Fibroblast of skin of right quadriceps (primary cell): ENCODE measurements around the gene EID2.

Experiments used
- DNase-seq: peaks from one replicate; pipeline ENCODE4 v3.0.0-alpha.2; 2013

EID2 gene

DNA sequence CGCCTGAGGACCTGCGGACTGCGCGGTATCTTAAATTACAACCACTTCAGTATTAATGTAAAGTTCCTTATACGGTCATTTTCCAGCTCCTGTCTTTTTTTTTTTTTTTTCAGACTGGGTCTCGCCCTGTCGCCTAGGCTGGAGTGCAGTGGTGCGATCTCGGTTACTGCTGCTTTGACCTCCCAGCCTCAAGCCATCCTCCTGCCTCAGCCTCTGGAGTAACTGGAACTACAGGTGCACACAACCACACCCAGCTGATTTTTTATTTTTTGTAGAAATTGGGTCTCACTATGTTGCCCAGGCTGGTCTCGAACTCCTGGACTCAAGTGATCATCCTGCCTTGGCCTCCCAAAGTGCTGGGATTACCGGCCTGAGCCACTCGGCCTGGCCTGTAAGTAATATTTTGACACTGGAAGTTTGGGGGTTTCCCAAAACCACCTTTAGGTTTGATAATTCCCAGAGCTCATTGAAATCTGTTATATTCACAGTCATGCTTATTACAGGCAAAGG lies 6.9 kb downstream of the EID2 start:
- no peak for DNase-seq

DNA sequence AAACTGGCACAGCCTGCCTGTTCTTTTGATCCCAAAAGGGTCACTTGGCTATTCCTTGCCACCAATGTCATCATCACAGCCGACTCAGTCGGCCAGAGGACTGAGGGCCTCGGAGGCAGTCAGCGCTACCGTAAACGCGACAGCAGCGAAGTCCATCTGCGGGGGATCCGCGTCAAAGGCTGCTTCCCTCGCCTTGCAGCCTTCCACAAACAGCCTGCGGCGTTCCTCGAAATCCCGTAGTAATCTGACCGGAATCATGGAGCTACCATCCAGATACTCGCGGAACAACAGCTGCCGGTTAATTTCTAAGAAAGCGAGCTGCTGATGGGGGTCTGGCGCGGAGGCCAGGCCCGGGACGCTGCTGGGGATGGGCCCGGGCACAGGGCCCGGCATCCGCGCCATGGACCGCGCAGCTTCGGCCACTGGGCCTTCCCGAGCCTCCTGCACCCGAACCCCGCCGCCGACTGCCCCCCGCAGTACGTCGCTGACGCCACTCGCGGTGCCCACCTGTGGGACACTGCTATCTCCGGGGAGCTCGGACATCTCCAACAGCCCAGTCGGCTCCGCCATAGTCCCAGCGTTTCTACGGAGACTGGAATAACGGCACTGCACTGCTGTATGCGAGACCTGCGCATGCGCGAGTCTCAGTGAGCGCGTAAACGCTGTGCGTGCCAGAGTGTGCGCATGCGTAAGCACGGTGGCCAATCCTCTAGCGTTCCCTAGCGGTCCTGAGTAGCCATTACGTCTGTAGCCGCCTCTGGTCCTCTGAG lies 7.5 kb downstream of the EID2 start, which contains the start of gene EID2B:
Gene EID2B (minus strand): TSS at position 620 of the 770 bp plus-strand sequence. CDS start 50 bp downstream, at position 570.
- peak; percentile 93 for DNase-seq

DNA sequence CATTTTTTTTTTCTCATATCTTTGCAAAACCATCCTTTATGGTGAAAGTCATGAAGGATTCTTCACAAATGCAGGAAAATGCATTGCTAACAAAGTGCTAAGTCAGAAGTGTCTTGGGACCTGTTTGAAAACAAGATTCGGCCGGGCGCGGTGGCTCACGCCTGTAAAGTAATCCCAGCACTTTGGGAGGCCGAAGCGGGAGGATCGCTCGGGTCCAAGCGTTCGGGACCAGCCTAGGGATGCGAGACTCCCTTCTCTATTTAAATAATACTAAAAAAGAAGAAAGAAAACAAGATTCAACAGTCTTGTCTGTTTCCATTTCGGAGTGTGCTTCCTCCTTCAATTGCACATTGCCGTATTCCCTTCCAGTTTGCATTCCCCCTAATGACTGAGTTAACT lies 8.1 kb downstream of the EID2 start:
- no peak for DNase-seq

DNA sequence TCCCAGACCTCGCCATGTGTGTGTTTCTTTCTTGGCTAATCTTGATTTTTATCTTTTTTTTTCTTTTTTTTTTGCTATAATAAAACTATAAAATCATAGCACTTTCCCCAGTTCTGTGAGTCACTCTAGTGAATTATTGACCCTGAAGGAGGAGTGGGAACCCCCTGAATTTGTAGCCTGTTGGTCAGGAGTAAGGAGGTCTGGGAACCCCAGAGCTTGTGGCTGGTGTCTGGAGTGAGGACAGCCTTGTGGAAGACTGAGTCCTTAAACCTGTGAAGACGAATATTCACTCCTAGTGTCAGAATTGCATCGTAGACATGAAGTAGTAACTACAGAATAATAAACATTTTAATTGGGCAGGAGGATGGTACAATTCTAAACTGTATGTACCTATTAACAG lies 14.8 kb downstream of the EID2 start:
- DNase-seq, result no peak

DNA sequence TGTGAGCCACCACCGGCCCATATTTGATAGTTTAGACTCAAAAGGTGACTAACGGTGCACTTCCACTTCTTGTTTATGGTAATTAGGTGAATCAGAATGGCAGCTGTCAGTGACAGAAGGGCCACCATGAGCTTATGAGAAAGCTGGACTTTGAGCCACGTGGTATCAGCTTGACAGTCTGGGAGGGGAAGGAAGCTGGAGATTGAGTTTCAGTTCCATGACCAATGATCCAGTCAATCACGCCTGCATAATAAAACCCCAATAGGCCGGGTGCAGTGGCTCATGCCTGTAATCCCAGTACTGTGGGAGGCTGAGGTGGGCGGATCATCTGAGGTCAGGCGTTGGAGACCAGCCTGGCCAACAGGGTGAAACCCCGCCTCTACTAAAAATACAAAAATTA lies 15.5 kb downstream of the EID2 start:
- DNase-seq, result no peak

DNA sequence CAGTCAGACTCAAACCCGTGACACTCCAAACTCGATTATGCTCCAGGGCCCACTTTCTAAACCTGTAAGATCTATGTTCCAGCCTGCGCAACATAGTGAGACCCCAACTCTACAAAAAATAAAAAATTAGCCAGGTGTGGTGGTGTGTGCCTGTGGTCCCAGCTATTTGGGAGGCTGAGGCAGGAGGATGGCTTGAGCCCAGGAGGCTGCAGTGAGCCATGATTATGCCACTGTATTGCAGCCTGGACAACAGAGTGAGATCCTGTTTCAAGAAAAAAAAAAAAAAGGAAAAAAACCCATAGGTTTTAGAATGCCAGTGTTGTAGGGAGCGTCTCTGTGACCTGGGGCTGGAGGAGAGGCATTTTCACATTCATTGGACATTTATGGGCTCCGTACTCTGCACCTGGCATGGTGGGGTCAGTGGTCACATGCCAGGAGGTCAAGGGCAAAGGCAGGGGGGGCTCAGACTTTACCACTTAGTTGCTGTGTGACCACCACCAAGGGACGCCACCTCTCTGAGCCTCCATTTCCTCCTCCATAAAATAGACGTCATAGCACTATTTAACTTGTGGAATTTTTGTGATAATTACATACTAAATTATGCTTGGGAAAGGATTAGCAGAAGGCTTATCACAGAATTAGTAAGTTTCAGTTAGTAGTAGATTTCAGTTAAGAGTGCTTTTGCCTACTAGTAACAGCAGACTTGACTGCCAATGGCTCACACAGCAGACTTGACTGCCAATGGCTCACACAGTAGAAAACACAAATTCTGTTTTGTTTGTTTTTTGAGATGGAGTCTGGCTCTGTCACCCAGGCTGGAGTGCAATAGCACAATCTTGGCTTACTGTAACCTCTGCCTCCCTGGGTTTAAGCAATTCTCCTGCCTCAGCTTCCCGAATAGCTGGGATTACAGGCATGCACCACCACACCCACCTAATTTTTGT lies 19.1 kb downstream of the EID2 start:
- DNase-seq, result no peak

DNA sequence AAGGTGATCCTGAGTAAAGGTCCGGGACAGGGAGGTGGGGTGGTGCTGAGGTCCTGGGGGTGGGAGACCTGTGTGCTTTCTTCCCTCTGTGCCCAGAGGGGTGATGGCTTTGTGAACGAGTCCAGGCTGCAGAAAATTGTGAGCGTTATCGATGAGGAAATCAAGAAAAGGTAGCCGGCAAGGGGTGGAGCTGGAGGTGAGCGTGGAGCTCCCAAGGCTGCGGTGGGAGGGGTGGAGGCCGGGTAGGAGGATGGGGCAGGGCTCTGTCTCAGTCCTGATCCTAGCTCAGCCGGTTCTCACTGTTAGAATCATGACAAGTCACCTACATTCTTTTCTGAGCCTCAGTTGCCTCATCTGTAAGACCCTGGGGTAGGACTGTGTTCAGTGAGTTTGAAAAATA lies 21.0 kb downstream of the EID2 start:
- no peak for DNase-seq

DNA sequence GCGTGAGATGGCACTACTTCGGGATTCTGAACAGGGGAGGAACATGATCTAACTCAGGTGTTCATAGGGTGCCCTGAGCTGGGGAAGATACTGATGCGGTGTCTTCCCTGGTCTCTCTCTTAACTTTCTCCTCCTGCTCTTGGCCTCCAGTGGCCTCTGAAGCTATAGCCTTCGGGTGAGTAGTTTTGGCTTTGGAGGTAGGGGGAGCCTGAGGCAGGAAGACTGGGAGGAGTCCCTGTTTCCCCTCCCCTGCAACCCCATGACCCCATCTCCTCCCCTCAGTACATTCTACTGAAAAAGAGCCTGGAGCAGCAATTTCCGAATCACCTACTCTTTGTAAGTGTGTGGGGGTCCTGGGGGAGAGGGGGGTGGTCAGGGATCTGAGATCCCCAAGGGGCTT lies 21.5 kb downstream of the EID2 start:
- no peak for DNase-seq

DNA sequence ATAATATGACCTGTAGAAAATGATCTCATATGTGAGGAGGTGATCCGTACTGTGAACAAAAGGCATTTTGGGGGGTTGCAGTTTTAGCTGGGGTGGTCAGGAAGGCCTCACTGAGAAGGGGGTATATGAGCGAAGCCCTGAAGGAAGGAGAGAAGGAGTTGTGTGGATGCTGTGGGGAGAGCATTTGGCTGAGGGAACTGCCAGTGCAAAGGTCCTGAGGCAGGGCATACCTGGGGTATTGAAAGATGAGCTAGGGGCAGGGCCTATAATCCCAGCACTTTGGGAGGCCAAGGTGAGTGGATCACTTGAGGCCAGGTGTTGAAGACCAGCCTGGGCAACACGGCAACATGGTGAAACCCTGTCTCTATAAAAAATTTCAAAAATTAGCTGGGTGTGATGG lies 22.5 kb downstream of the EID2 start:
- DNase-seq, result no peak

DNA sequence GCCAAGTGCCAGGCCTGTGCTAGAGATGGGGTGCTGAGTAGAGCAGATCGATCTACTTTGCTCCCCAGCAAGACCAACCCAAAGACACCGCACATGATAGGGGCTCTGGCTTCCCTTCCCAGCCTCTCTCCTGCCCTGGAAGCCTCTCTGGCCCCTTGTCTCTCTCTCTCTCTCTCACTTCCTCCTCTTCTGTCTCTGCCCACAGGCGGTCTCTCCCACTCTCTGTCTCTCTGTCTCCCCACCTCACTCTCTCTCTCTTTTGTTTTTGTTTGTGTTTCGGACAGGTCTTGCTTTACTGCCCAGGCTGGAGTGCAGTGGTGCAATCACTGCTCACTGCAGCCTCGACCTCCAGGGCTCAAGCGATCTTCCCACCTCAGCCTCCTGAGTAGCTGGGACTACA lies 23.7 kb downstream of the EID2 start:
- no peak for DNase-seq

DNA sequence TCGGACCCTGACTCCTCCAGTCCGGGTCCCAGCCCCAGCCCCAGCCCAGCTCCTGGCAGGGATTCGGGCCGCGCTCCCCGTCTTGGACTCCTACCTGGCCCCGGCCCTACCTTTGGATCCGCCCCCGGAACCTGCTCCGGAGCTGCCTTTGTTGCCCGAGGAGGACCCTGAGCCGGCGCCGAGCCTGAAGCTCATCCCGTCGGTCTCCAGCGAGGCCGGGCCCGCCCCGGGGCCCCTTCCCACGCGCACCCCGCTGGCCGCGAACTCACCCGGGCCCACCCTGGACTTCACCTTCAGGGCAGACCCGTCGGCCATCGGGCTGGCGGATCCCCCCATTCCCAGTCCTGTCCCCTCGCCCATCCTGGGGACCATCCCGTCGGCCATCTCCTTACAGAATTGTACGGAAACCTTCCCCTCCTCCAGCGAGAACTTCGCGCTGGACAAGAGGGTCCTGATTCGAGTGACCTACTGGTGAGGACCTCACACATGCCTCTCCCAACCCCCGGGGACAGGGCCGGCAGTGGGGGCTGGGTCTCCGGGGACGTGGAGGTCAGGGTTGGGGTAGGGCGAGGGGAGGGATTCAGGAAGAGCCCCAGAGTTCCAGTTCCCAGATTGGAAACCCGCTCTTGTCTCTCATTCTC lies 24.3 kb downstream of the EID2 start:
- DNase-seq, result no peak

DNA sequence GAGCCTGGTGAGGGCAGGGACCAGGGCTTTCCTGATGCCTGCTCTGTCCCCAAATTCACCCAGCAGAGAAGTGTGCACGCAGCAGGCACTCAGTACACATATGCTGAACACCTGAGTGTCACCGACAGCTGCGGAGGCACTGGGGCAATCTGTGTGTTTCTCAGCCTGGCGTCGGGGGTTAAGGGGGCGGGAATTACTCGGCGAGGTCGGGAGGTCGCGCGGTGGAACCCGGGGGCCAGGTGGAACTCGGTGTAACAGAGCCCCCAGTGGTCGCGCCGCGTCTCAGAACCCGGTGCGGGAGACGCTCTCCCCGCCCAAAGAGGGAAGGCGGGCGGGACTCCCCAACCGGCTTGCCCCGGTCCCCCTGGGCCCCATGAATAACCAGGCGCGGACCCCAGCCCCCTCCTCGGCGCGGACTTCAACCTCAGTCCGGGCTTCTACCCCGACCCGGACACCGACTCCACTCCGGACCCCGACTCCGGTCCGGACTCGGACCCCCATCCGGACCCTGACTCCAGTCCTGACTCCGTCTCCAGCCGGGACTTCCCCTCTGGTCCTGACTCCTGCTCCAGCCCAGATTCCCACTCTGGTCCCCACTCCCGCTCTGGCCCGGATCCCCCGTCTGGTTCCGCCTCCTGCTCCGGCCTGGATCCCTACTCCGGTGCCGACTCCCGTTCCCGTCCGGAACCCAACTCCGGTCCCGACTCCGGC lies 25.0 kb downstream of the EID2 start, which contains the start of gene SELENOV:
Gene SELENOV (plus strand): TSS at position 300 of the 711 bp plus-strand sequence. CDS start 74 bp downstream, at position 374.
- DNase-seq, result no peak

DNA sequence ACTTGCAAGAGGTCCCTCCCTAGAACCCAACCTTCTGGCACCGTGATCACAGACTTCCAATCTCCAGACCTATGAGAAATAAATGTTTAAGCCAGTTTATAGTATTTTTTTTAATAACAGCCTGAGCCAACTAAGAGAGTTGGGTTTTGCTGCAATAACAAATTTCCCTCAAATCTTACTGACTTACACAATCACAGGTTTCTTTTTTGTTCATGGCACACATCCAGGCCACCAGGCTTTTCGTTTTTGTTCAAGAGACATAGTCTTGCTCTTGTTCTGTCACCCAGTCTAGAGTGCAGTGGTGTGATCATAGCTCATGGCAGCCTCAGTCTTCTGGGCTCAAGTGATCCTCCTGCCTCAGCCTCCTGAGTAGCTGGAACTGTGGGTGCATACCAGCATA lies 27.0 kb downstream of the EID2 start:
- no peak for DNase-seq

DNA sequence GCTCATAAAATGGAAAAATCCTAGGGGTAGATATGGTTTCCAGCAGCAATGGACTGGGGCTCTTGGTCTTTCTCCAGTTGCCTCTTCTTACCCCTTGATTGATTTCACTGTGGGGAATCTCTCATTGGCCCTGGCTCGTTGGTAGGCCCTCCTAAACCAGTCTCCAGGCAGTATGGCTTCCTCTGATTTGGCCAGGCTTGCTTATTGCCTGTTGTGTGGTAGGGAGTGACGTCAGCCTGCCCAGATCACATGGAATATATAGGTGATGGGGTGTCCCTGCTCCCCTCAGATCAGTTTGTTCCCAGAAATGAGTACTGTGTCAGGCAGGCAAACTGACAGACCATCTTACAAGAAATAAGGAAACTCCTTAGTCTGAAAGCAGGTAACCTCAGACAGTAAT lies 30.7 kb downstream of the EID2 start:
- no peak for DNase-seq

DNA sequence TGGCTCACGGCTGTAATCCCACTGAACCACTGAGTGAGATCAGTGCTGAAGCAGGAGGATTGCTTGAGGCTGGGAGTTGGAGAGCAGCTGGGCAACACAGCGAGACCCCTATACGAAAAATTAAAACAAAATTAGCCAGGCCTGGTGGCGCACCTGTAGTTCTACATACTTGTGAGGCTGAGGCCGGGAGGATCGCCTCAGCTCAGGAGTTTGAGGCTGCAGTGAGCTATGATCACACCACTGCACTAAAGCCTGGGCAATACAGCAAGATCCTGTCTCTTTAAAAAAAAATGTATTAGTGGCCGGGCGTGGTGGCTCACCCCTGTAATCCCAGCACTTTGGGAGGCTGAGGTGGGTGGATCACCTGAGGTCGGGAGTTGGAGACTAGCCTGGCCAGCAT lies 31.3 kb downstream of the EID2 start:
- DNase-seq, result no peak

DNA sequence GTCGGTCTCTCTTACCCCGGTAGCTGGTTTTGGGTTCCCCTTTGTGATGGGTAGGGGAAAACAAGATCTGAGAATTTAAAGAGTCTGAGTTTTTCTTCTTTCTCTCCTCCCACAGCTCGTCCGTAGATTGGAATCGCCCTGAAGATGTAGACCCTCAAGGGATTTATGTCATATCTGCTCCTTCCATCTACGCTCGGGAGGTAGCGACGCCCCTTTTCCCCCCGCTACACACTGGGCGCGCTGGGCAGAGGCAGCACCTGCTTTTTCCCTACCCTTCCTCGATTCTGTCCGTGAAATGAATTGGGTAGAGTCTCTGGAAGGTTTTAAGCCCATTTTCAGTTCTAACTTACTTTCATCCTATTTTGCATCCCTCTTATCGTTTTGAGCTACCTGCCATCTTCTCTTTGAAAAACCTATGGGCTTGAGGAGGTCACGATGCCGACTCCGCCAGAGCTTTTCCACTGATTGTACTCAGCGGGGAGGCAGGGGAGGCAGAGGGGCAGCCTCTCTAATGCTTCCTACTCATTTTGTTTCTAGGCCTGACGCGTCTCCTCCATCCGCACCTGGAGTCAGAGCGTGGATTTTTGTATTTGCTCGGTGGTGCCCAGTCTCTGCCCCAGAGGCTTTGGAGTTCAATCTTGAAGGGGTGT lies 32.1 kb downstream of the EID2 start:
- DNase-seq, result no peak

DNA sequence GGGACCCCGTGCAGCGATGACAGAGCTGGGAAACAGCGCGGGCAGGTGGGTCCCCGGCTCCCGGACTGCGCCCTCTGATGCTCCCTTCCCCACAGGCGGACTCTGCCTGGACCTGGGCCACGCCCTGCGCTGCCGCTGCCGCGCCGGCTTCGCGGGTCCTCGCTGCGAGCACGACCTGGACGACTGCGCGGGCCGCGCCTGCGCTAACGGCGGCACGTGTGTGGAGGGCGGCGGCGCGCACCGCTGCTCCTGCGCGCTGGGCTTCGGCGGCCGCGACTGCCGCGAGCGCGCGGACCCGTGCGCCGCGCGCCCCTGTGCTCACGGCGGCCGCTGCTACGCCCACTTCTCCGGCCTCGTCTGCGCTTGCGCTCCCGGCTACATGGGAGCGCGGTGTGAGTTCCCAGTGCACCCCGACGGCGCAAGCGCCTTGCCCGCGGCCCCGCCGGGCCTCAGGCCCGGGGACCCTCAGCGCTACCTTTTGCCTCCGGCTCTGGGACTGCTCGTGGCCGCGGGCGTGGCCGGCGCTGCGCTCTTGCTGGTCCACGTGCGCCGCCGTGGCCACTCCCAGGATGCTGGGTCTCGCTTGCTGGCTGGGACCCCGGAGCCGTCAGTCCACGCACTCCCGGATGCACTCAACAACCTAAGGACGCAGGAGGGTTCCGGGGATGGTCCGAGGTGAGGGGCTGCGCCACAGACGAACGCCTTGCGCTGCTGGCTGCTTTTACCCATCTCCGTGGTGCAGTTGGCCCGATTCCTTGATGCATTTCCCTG lies 32.8 kb downstream of the EID2 start:
- peak; percentile 71 for DNase-seq

DNA sequence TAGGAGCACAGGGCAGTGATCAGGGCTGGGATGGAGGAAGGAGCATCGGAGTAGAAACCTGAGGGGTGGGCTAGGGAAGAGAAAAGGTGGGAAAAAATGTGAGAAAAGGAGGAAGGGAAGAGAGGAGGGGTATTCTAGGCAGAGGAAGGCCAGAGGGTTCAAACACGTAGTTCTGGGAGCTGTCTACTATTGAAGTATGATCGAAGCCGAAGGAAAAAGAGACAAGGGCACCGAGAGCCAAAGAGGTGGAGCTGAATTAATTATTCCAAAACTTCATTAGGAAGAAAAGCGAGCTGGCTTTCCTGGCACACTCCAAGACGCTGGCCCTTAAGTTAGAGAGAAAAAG lies 33.4 kb downstream of the EID2 start:
- DNase-seq, result no peak

DNA sequence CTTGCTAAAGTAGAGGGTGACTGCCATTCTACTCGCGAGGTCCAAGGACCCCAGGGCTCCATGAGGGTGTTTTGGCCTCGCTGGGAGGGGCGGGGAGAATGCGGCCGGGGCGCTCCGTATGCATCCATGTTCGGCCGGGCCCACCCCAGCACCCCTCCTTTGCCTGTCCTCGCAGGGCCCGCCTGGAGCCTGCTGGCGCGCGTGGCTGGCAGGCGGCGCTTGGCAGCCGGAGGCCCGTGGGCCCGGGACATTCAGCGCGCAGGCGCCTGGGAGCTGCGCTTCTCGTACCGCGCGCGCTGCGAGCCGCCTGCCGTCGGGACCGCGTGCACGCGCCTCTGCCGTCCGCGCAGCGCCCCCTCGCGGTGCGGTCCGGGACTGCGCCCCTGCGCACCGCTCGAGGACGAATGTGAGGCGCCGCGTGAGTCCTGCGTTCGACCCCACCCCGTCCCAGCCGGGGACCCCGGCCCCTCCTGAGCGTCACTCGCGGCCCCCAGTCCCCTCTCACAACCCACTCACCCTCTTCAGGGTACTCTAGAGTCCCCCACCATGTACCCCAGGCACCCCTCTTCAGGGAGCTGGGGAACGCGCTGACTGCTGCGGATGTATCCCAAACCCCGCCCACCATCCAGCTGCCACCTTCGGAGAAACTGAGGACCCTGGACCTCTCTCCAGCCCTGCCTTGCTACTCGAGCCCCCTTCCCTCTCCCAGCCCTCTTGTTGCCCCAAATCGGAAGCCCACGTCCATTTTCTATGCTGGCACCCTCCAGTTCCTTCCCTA lies 37.1 kb downstream of the EID2 start:
- peak; percentile 66 for DNase-seq

DNA sequence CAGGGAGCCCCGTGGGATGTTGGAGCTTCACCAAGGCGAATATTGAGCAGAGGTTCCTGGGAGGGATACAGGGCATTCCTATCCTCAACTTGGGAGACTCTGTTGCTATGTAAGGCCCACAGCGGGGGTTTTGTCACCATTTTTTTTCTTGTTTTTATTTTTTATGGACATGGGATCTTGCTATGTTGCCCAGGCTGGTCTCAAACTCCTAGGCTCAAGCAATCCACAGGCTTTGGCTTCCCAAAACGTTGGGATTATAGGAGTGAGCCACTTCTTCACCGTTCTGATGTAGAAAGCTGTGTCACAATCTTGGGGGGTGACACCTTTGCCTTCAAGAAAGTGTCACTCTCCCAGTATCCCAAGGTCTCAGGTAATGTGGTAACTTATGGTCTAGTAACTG lies 38.6 kb downstream of the EID2 start:
- no peak for DNase-seq
